Bronchial epithelial cell (primary cell): ENCODE measurements around the gene KCNG2. TPM values are rescaled to one million over a fixed set of nuclear protein-coding genes. Genes with fewer than 3 reads are reported as not detected.

Source experiments
- DNase-seq: peaks from one replicate; pipeline ENCODE4 v3.0.0-alpha.2; 2010; ENCODE audit warnings: low read depth
- FAIRE-seq: peaks from 2 replicates; lab custom pipeline; 2011; peaks lifted over from hg19 to GRCh38; lab: Jason Lieb, UNC
- H3K27me3 ChIP-seq: 2 replicates; pipeline ENCODE4 v1.5.1; 2011; ENCODE audit warnings: low read length; ENCODE audit not compliant: control insufficient read depth, insufficient read depth
- H3K36me3 ChIP-seq: 2 replicates; pipeline ENCODE4 v1.5.1; 2011; ENCODE audit warnings: low read length; ENCODE audit not compliant: control insufficient read depth, insufficient read depth
- H3K4me3 ChIP-seq: 2 replicates; pipeline ENCODE4 v1.5.1; 2011; ENCODE audit warnings: mild to moderate bottlenecking, low read depth, low read length, control low read depth
- total RNA-seq: library from RNA; depleted of rRNA; stranded (reverse); fragments of >200 nt; gene quantifications from 2 replicates; pipeline ENCODE4 v1.2.1, GENCODE V29; 2014
- TF ChIP-seq, protein P1 (sequence below): IDR thresholded peaks from 2 replicates; pipeline ENCODE4 v1.5.1; 2011; ENCODE audit warnings: mild to moderate bottlenecking, moderate library complexity, low read length, control low read depth, inconsistent platforms; ENCODE audit not compliant: insufficient read depth, severe bottlenecking

Gene KCNG2
- total RNA-seq, 1 donor from 2014 or later, result not detected

- FAIRE-seq (no peak), DNase-seq (no peak)
- TF ChIP-seq, protein P1, sequence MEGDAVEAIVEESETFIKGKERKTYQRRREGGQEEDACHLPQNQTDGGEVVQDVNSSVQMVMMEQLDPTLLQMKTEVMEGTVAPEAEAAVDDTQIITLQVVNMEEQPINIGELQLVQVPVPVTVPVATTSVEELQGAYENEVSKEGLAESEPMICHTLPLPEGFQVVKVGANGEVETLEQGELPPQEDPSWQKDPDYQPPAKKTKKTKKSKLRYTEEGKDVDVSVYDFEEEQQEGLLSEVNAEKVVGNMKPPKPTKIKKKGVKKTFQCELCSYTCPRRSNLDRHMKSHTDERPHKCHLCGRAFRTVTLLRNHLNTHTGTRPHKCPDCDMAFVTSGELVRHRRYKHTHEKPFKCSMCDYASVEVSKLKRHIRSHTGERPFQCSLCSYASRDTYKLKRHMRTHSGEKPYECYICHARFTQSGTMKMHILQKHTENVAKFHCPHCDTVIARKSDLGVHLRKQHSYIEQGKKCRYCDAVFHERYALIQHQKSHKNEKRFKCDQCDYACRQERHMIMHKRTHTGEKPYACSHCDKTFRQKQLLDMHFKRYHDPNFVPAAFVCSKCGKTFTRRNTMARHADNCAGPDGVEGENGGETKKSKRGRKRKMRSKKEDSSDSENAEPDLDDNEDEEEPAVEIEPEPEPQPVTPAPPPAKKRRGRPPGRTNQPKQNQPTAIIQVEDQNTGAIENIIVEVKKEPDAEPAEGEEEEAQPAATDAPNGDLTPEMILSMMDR, result no peak
- Histone ChIP-seq H3K27me3 (no peaks in the 10 kb centered on the region), H3K4me3 (no peak overlapping the region), H3K36me3 (no peaks in the 10 kb centered on the region)
Measured at GRCh38 chr18:79780547-79780946, 17.2 kb upstream of the KCNG2 start.

- peaks cover 2% of the 10 kb centered on the region for H3K27me3 ChIP-seq
- DNase-seq (no peak), FAIRE-seq (no peak)
- H3K36me3 ChIP-seq, result no peaks in the 10 kb centered on the region
- TF ChIP-seq, protein P1, result no peak
- H3K4me3 ChIP-seq, result no peak overlapping the region
Measured at GRCh38 chr18:79781331-79781941, 16.3 kb upstream of the KCNG2 start.

GRCh38 chr18:79782566-79783308 is 15.0 kb upstream of the KCNG2 start:
- Histone ChIP-seq H3K4me3 (no peak overlapping the region), H3K27me3 (peaks cover 5% of the 10 kb centered on the region), H3K36me3 (no peaks in the 10 kb centered on the region)
- FAIRE-seq (no peak), DNase-seq (no peak)
- TF ChIP-seq, protein P1, result no peak

- TF ChIP-seq, protein P1, result no peak
- no peak overlapping the region for H3K4me3 ChIP-seq
- FAIRE-seq, result peak; percentile 50
- no peaks in the 10 kb centered on the region for H3K36me3 ChIP-seq
- H3K27me3 ChIP-seq, result peaks cover 5% of the 10 kb centered on the region
- no peak for DNase-seq
Measured at GRCh38 chr18:79784071-79784913, 13.4 kb upstream of the KCNG2 start.

DNA sequence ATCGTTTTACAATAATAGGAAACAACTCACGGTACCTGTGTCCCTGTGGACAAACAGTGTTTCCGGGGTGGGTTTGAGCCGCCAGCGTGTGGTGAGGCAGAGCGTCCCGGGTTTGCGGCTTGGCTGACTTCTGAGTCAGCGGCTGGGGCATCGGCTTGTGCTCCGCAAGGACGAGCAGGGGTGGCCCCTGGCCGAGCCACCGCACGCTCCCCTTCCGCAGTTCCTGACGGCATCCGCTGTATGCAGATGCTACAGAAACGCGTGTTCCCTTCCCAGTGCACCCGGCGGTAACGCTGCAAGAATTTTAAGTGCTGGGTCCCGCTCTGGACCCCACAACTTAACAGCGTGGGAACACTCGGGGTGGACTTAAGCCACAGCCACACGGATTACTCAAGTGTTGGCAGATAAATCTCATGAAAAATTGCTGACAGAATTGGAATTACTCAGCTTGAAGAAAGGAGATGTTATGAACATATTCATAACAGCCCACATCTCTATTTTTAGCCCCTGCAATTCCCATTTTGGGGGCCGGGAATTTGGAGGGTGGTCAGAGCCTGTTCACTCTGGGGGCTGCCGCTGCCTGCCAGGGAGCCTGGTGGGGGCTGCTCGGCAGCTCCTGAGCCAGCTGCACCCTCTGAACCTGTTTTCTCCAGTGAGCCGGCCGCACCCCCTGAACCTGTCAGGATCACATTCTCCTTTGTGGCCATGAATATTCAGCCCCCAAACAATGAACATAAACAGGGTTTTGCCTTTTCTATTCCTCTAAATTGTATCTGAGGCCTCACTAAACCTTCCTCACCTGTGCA is 12.6 kb upstream of the KCNG2 start:
- H3K27me3 ChIP-seq, result peaks cover 5% of the 10 kb centered on the region
- no peaks in the 10 kb centered on the region for H3K36me3 ChIP-seq
- DNase-seq (no peak), FAIRE-seq (no peak)
- no peak overlapping the region for H3K4me3 ChIP-seq
- TF ChIP-seq, protein P1, result no peak
